GM21619 (cell line): ENCODE results near the gene TRIM47.

ENCODE experiments used
- ATAC-seq: cut with Tn5 transposase; IDR thresholded peaks from one replicate; pipeline ENCODE4 v1.9.1; 2021; ENCODE audit not compliant: unreplicated experiment

Gene TRIM47

DNA sequence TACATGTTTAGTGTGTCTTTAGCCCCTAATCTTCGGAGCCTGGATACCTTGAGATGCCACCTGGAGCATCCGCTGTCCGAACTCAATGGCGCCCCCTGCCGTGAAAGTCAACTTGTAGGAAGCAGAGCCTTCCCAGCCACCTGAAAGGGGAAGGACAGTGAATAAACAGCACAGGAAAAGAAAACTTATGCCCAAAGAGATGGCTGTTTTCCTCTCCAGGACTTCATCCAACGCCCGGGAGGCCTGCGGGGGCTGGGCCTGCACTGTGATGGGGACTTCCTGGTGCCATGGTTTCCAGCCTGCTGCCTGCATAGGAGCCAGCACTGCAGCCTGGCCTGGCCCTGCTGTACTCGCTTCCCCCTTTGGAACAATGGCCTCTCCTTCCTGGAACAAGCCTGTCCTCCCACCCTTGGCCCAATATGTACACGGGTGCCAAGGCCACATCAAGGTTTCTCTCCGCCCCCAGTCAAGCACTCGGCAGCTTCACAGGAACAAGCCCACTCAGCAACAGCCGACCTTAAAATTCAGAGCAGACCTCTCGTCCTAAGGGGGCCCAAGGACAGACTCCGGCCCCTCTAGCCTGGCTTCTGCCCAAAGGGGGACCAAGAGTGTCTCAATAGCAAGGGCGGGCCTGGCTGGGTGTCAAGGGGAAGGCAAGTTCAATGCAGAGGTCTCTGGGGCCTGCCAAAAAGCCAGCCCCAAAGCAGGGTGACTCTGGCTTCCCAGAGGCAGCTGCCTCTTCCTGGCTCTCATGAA is 29.7 kb downstream of the TRIM47 start:
- ATAC-seq, result no peak

DNA sequence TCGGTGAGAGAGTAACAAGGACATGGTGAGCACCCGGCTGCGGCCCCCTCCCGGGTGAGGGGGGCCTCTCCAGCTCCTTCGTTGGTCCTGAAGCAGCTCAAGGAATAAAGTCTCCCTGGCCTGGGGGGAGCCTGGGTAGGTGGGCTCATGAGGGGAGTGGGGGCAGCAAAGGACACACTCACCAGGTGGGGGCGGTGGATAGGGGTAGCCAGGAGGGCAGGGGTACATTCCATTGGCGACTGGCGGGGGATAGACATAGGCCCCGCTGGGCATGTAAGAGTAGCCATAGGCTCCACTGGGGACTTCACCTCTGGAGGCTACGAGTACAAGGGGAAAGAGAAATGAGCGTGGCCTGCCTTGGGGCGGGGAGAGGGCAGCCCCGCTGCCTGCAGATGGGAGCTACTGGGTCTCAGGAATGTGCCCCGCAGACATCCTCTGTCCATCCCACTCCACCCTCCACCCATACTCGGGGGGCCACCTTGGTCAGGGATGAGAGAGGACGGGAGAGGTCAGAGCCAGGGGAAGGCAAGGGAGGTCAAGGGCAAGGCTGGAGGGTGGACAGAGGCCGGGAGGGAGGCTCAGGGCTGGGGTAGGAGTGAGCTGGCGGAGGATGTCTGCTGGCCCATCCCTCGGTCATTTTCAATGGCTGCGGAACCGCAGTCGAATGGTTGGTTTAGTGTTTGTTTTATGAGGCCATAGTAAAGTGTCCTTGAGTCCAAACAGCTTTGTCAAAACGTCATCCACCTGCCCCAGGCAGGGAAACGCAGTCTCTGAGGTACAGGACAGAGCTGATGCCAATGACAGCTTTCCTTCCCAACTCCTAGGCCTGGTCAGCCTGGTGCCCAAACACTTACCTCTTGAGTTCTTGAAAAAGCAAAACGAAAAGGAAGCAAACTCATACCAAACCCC is 30.5 kb downstream of the TRIM47 start:
- no peak for ATAC-seq

DNA sequence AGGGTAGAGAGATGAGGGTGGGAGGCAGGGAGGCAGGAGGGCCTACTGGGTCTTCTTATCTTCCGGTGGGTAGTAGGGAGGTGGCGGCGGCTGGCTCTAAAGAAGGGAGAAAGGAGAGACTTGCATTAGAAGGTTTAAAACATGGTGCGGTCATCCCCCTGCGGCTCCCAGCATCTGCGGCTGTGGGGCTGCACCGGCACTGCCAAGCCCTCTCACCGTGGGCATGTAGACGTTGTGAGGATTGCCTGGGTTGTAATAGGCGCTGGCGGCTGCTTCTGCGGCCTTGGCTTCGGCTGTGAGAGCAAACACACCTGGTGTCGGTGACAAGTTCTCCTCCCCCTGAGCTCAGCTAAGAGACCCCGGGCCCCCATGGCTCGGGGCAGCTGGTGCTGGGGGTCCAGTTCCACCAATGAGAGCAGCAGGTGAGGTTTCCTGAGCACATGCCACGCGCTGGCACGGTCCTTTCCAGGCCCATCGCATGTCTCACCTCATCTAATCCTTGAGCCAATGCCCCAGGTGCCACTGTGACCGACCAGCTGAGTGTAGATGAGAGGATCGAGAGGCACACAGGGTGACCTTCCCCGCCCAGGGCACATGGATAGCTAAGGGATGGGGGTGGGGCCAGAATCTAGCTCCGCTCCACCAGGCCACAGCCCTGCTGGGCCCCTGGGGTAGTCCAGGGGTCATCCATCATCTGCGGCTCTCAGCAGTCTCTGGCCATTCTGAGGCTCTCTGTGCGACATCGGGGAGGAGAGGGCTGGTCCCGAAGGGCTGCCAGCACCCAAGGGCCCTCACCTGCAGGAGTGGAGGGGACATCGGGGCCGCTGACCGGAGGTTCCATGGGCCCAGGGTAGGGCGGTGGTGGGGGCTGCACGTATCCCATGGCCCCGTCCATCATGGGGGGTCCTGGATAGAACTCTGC is 31.4 kb downstream of the TRIM47 start:
- no peak for ATAC-seq

- ATAC-seq, result no peak
These were observed 32.3 kb downstream of the TRIM47 start for GRCh38 chr17:75845933-75846691.

DNA sequence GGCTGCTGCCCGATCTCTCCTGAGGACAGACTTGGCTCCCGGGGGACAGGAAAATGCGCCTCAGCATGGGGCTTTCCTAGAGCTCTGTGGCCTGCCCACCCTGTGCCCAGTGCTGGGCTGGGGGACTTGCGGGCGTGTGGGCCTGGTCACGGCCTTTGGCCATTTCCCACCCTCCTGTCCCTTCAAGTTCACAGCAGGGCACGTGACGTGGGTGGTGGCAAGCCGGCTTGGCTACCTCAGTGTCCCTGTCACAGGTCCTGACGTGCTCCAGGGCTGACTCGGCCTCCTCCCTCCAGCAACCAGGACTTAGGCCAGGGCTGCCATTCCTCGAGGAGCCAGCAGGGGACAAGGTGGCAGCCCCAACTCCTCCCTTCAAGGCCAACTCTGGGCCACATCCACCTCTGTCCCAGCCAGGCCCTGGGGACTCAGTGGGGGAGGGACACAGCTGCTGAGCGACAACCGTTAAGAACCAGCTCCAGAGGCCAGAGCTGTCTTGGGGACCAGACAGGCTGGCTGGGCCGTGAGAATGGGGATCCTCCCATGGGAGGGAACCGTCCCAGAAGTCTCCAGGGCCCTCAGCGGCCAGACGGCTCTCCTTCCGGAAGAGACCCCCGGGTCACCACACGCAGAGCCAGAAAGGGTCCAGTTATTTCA is 33.2 kb downstream of the TRIM47 start:
- ATAC-seq, result peak; percentile 60

DNA sequence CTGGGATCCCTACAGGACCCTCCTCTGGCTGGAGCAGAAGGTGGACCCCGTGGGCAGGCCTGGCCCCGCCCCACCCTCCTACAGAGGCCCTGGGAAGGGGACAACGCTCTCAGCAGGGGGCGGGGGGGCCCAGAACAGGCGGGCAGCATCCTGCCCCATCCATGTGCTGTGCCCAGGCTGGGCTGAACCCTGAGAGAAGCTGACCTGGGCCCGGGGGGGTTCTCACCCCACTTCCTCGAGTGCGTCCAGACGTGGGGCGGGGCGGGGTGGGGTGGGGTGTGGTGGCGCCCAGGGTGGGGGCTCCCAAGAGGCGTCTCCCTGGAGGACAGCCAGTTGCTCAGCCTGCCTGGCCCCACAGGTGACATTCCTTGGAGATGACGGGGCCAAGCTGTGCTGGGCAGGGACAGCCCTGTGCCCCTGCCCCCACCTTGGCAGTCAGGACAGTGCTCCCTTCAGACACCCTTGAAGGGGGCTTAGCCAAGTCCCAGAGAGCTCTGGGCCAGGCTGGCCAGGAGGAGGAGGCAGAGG is 33.8 kb downstream of the TRIM47 start:
- no peak for ATAC-seq

GRCh38 chr17:75843577-75844529 is 34.5 kb downstream of the TRIM47 start, which contains the start of gene UNC13D:
Gene UNC13D (minus strand): TSS chr17:75844404. CDS start chr17:75844337, 67 bp downstream.
- ATAC-seq, result peak; percentile 18

GRCh38 chr17:75842963-75843576 is 35.3 kb downstream of the TRIM47 start:
- ATAC-seq, result no peak

DNA sequence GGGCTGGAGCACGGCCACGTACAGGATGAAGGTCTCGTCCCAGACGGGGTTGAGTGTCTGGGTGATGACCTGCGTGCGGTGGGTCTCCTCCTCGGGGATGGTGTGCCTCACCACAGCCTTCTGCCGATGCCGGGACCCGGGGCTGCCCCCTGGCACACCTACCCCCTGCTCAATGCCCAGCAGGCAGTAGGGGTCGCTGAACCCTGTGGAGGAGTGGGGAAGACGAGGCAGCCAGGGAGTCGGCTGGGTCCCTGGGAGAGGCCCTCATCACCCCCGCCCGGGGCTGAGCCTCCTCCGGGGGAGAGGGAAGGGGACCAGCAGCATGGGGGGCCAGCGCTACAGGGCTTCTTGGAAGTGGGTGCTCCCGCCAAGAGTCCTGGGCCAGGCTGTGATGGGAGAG is 36.0 kb downstream of the TRIM47 start:
- ATAC-seq, result no peak

- no peak for ATAC-seq
These were observed 37.6 kb downstream of the TRIM47 start for GRCh38 chr17:75840799-75841164.

DNA sequence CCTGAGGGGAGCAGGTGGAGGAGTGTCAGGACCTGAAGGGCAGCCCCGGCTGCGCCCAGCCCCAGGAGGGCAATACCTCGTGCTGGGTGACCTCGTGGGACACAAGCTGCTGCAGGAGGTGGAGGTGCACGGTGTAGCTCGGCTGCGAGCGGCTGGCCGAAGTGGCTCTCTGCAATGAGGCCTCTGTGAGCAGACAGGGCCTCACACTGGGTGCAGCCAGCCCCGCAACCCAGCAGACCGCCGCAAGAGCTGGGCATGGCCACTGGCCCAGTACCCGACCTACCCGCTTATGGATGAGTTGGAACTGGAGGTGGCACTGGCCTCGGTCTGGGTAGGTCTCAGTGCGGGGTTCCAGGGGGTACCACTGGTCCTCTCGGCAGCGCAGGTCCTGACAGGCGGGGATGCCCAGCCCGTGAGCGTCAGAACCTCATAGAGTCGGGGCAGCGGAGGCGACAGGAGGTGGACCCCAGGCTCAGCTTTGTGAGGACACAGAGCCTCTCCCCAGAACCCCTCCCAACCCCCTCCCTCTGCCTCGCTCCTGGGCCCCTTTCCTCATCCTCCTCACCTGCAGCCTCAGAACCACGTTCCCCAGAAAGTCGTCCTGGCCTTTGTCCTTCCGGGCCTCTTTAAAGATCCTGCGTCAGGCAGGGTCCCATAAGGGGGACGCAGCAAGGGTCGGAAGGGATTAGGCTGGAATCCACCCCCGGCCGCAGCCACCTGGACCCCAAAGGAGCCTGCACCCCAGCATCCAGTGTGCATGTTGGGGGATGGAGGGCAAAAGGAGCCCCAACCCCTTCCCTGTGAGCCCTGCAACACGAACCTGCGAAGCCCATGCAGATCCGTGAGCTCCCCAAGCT is 38.2 kb downstream of the TRIM47 start:
- no peak for ATAC-seq

DNA sequence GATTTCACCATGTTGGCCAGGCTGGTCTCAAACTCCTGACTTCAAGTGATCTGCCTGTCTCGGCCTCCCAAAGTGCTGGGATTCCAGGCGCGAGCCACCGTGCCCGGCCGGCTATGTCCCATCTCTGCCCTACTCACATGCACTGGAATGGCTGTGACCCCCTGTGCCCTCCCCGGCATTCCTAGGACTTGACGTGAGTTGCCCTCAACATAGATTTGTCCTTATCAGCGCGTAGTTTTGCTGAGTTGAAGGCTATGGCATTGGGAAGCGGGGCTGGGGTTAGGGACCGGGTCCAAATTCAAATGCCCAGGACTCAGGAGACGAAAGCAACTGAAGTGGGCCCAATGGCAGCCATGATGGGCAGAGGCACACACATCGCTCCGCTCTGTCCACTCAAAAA is 40.0 kb downstream of the TRIM47 start:
- ATAC-seq, result no peak

GRCh38 chr17:75837899-75838298 is 40.5 kb downstream of the TRIM47 start:
- ATAC-seq, result no peak

GRCh38 chr17:75836605-75837004 is 41.8 kb downstream of the TRIM47 start:
- ATAC-seq, result no peak

DNA sequence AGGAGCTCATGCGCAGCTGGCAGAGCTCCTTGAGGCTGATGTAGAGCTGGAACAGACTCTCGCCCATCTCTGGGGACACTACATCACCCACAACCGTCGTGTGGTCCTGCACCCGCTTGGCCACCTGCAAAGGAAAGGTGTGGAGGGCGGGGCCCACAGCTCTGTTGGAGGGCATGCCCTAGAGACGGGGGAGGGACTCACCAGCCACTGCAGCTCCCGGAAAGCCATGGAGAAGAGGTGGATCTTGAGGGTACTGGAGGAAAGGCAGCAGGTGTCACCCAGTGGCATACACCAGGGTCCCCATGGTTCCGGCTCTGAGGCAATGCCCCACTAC is 42.8 kb downstream of the TRIM47 start:
- no peak for ATAC-seq

GRCh38 chr17:75834928-75835653 is 43.3 kb downstream of the TRIM47 start:
- no peak for ATAC-seq
